Kidney glomerular epithelial cell (primary cell): Measurements from ENCODE around the gene C1QTNF12.
"Not testable (repeated sequence)": the region's sequence is repeated elsewhere in the genome, so short reads cannot be mapped to it uniquely, and the experiment has no call there.

ENCODE experiments used
- DNase-seq: peaks from one replicate; lab custom pipeline; 2025; lab: John Stamatoyannopoulos, UW

The C1QTNF12 gene

DNA sequence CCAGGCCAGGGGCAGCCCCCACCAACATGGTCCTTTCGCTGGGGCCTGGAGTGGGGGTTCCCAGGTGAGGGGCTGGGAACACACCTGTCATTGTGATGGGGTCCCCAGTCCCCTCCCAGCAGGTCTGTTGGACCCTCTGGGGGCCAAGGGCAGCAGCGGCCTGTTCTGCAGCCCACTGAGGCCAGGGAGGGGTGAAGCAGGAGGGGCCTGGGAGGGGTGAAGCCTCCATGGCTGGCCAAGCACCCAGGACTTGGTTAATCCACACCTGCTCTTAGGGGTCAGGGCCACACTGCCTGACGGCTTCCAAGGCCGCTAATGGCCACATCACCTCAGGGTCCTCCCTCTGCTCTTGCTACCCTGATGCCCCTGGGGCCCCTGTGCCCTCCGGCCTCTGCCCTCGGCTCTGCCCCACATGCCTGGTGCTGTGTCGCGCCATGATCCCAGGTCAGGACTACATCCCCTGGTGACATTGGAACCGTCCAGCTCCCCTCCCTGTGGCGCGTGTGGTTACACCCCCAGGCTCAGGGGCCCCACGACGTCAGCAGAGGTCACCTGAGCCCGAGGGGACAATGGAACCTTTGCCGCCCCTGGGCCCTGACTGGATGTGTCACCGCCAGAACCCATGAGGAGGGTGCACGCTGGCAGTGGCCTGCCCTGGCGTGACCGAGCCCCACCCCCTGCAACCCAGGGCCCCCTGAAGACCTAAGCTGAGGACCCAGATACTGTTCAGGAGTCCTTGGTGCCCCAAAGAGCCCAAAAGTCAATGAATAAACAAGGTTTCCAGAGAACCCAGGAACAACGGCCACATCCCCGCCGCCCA lies 47.2 kb downstream of the C1QTNF12 start:
- DNase-seq, result no peak

DNA sequence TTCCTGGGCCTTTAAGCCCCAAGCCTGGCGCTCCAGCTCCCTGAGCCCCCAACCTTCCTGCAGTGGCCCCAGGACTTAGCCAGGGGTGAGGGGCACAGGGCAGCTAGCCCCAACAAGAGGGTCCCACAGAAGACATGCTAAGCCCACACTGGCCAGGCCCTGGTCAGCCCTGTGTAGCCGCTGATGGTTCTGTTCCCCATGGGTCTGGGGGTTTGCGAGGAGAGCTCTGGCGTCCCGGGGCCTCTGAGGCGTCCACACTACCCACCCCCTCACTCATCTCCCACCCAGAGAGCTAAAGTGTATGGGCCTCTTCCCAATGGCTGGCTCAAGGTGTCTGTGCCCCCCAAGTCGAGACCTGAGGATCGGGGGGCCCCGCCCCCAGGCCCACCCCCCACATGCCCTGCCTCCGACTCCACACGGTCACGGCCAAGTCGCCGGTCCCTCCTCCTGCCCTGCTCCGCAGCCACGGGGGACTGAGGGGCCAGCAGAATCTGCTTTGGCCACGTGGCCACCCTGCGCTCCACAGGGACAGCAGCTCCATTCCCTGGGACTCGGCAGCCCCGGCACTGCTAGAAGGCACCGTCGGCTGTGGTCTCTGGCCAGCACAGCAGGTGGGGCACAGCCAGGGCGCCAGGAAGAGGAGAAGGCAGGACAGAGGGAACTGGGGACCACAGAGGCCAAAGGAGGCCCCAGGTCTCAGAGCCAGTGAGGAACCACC lies 47.9 kb downstream of the C1QTNF12 start:
- no peak for DNase-seq

DNA sequence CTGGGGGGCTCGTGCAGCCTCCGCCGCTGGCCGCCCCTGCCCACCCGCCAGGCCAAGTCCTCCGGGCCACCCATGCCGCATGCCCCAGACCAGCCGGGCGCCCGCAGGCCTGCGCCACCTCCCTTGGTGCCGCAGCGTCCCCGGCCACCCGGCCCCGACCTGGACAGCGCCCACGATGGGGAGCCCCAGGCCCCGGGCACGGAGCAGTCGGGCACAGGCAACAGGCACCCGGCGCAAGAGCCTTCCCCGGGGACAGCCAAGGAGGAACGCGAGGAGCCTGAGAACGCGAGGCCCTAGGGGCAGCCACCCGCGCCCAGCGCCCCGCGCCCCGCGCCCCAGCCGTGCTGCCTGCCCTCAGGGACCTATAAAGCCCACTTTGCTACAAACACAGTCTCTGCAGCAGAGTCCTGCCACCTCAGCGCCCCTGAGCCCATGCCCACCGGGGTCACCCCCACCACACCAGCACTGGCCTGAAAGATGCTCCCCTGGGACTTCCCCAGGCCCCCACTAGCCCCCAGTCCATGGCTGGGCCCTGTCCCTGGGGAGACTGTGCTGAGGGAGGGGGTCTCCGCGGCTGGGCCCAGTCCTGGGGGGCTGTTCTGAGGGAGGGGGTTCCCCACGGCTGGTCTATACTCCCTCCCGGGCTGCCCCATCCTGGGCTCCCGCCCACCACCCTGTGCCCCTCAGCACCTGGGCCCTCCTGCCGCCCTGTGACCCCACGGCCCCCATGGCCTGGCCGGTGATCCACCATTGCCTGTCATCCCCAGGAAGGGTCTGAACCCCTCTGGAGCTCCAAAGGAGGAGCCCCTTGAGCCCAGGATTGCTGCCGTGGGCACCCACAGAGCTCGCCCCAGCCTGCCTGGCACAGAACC lies 48.7 kb downstream of the C1QTNF12 start:
- no peak for DNase-seq

DNA sequence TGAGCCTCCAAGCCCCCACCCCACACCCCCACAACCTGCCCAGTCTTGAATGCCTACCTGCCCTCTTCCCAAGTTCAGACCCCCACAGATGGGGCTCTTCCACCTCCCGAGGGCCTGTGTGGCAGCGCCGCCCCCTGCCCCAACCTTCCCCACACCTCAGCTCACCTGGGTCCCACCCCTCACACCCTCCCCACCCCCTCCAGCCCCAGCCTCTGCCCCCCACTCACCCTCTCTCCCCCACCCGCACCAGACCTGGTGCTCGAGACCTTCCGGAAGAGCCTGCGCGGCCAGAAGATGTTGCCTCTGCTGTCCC lies 49.4 kb downstream of the C1QTNF12 start:
- DNase-seq, result no peak

DNA sequence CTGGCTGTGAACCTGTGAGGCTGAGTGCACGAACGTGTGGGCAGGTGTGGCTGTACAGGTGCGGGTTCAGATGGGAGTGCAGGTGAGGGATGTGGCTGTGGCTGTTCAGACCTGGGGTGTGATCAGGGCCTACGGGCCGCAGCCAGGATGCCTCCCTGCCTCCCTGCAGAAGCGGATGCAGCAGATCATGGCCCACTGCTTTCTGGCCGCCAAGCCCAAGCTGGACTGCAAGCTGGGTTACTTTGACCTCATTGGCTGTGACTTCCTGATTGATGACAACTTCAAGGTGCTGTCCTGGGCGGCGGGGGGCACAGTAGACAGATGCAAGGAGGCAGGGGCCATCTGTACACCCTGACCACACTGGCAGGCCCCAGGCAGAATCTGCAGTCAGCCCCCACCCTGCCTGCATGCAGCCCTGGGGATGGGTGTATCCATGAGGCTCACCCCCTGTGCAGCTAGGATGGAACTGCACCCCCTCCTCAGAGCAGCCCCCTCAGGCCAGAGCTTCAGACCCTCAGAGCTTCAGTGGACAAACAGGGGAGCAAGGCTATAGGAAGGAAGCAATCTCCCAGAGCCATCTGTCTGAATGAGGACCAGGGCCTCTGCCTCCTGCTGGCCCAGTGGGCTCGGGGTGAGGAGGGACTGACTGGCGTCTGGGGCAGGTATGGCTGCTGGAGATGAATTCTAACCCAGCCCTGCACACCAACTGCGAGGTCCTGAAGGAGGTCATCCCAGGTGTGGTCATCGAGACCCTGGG lies 49.9 kb downstream of the C1QTNF12 start:
- DNase-seq, result no peak

DNA sequence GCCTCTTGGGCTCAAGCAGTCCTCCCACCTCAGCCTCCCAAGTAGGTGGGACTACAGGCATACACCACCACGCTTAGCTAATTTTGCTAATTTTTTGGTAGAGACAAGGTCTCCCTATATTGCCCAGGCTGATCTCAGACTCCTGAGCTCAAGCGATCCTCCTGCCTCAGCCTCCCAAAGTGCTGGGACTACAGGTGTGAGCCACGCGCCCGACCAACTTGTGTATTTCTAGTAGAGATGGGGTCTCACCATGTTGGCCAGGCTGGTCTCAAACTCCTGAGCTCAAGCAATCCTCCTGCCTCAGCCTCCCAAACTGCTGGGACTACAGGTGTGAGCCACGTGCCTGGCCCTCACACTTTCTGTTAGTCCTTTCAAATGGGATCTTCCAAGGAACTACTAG lies 50.8 kb downstream of the C1QTNF12 start:
- DNase-seq, result not testable (repeated sequence)

DNA sequence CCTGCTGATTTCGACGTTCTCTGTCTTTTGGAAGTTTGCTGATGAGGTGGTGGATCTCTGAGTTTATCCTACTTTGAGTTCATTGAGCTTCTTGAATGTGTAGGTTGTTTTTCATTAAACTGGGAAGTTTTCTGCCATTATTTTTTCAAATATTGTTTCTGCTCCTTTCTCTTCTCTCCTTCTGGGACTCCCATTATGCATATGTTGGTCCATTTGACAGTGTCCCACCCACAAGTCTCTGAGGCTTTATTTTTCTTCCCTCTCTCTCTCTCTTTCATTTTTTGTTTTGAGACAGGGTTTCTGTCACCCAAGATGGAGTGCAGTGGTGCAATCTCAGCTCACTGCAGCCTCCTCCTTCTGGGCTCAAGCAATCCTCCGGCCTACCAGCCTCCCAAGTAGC lies 51.8 kb downstream of the C1QTNF12 start:
- DNase-seq, result no peak
